Measurements from ENCODE around the gene RGL1. TPM values are rescaled to one million over a fixed set of nuclear protein-coding genes. Genes with fewer than 3 reads are reported as not detected.

RGL1 gene
- total RNA-seq, 4 donors from 2014 or later, result 4.0 to 5.1 (median 4.8) TPM

DNA sequence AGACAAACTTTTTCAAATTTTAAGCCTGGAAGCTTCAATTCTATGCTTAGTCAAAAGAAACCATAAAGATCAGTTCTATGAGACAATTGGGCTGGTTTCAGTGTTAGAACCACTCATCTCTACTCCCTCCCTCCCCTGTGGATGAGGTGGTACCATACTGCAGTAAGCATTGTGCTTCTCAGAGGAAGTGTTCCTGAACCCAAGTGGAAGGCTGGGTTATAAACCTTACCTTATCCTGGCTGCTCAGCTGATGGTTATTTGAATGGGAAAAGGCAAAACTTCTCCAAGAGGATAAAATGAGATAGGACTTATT lies 34.1 kb upstream of the RGL1 start:
- no peaks in the 10 kb centered on the region for H3K36me3 ChIP-seq
- intact Hi-C loops (cut with DNase I; ENCODE audit: low total_unique reads) (no loop called here), in situ Hi-C loops (cut with MboI; ENCODE audit: low sequenced_read_pairs in 4 of 4) (no loop called here)
- no peaks in the 10 kb centered on the region for H3K27me3 ChIP-seq
- TF ChIP-seq, protein P1, sequence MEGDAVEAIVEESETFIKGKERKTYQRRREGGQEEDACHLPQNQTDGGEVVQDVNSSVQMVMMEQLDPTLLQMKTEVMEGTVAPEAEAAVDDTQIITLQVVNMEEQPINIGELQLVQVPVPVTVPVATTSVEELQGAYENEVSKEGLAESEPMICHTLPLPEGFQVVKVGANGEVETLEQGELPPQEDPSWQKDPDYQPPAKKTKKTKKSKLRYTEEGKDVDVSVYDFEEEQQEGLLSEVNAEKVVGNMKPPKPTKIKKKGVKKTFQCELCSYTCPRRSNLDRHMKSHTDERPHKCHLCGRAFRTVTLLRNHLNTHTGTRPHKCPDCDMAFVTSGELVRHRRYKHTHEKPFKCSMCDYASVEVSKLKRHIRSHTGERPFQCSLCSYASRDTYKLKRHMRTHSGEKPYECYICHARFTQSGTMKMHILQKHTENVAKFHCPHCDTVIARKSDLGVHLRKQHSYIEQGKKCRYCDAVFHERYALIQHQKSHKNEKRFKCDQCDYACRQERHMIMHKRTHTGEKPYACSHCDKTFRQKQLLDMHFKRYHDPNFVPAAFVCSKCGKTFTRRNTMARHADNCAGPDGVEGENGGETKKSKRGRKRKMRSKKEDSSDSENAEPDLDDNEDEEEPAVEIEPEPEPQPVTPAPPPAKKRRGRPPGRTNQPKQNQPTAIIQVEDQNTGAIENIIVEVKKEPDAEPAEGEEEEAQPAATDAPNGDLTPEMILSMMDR (IDR thresholded peaks at IDR 0.05 in 4 of 5, conservative IDR thresholded peaks at IDR 0.05 in 1 of 5), result no peak
- no peak for TF ChIP-seq POLR2A (IDR thresholded peaks at IDR 0.05)
- no peaks in the 10 kb centered on the region for H3K9me3 ChIP-seq
- H3K4me1 ChIP-seq, result no peaks in the 10 kb centered on the region
- DNase-seq, result no peak
- H3K4me3 ChIP-seq, result no peak overlapping the region
- no peak for ATAC-seq
- no peak overlapping the region for H3K27ac ChIP-seq

DNA sequence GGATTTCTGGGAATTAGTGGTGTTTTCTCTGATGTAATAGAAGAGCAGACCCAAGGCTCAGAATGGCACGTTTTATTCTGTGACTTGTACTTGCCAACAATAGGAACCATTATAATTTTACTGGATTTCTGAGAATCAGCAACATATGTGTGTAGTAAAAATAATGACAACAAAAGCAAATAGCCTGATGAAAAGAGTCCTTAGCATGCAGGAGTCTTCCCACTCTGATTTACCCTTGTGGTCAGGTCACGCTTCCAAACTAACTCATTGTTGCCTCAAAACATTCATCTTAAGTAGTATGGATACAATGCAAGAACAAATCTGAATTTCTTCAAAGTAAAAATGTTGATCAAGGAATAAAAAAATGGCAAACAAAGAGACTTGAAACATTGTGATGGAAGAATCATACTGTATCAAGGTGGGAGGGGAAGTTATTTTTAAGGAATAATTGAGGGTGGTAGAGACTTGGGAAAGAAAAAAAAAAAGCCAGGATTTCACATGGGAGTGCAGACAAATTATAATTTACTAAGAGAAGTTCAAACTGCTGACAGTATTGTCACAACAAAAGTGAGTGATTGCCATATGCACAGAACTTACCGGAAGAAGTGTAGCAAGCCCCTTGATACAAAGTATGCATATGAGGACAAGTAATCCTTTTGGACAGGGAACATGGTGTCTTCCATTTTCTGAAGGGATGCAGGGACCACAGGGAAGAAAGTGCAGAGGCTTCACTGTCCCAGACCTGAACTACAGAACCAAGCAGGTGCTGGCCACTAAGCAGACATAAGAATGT lies 31.2 kb upstream of the RGL1 start:
- in situ Hi-C loops (cut with MboI; ENCODE audit: low sequenced_read_pairs in 4 of 4), result no loop called here
- H3K27ac ChIP-seq, result no peak overlapping the region
- ATAC-seq, result no peak
- no peaks in the 10 kb centered on the region for H3K4me1 ChIP-seq
- no peaks in the 10 kb centered on the region for H3K27me3 ChIP-seq
- no peaks in the 10 kb centered on the region for H3K36me3 ChIP-seq
- no peak for TF ChIP-seq POLR2A (IDR thresholded peaks at IDR 0.05)
- TF ChIP-seq, protein P1 (IDR thresholded peaks at IDR 0.05 in 4 of 5, conservative IDR thresholded peaks at IDR 0.05 in 1 of 5), result no peak
- H3K4me3 ChIP-seq, result no peak overlapping the region
- H3K9me3 ChIP-seq, result no peaks in the 10 kb centered on the region
- DNase-seq, result no peak
- intact Hi-C loops (cut with DNase I; ENCODE audit: low total_unique reads), result no loop called here

DNA sequence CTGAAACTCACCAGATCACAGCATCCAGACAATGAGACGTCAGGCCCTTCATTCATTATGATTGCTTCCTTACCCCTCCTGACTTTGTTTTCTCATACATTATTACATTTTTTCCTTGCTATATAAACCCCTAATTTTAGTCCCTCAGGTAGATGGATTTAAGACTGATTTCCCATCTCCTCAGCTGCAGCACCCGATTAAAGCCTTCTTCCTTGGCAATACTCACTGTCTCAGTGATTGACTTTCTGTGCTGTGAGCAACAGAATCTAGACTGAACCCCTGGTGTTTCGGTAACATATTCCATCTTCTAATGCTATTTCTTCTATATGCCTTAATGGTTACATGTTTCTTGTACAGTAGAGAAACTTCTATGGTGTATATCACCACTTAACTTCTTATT lies 30.0 kb upstream of the RGL1 start:
- Histone ChIP-seq H3K9me3 (no peaks in the 10 kb centered on the region), H3K27me3 (no peaks in the 10 kb centered on the region), H3K4me1 (no peaks in the 10 kb centered on the region), H3K36me3 (no peaks in the 10 kb centered on the region), H3K27ac (no peak overlapping the region), H3K4me3 (no peak overlapping the region)
- no peak for ATAC-seq
- in situ Hi-C loops (cut with MboI; ENCODE audit: low sequenced_read_pairs in 4 of 4) (no loop called here), intact Hi-C loops (cut with DNase I; ENCODE audit: low total_unique reads) (no loop called here)
- no peak for TF ChIP-seq POLR2A (IDR thresholded peaks at IDR 0.05)
- TF ChIP-seq, protein P1 (IDR thresholded peaks at IDR 0.05 in 4 of 5, conservative IDR thresholded peaks at IDR 0.05 in 1 of 5), result no peak
- DNase-seq, result no peak

DNA sequence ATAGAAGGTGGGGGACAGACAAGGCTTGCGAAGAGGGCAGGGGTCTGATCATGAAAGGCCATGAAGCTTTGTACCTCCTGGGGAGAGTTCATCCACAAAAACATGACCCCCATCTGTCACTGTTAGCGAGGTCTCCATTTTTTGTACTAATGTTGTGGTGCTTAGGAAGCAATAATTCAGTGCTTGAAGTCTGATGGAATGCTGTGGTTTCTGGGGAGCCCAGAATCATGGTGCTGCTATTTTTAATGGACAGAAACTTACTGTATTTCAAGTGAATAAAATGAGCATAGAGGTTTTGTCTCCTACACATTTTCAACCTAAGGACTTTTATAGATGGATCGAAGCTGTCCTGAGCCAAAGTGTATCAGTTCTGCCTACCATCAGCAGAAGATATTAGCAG lies 28.2 kb upstream of the RGL1 start:
- H3K36me3 ChIP-seq, result no peaks in the 10 kb centered on the region
- TF ChIP-seq POLR2A (IDR thresholded peaks at IDR 0.05), result no peak
- TF ChIP-seq, protein P1 (IDR thresholded peaks at IDR 0.05 in 4 of 5, conservative IDR thresholded peaks at IDR 0.05 in 1 of 5), result no peak
- in situ Hi-C loops (cut with MboI; ENCODE audit: low sequenced_read_pairs in 4 of 4), result no loop called here
- no peak overlapping the region for H3K4me3 ChIP-seq
- DNase-seq, result no peak
- H3K4me1 ChIP-seq, result no peaks in the 10 kb centered on the region
- ATAC-seq, result no peak
- no peak overlapping the region for H3K27ac ChIP-seq
- no peaks in the 10 kb centered on the region for H3K27me3 ChIP-seq
- H3K9me3 ChIP-seq, result no peaks in the 10 kb centered on the region
- intact Hi-C loops (cut with DNase I; ENCODE audit: low total_unique reads), result no loop called here

DNA sequence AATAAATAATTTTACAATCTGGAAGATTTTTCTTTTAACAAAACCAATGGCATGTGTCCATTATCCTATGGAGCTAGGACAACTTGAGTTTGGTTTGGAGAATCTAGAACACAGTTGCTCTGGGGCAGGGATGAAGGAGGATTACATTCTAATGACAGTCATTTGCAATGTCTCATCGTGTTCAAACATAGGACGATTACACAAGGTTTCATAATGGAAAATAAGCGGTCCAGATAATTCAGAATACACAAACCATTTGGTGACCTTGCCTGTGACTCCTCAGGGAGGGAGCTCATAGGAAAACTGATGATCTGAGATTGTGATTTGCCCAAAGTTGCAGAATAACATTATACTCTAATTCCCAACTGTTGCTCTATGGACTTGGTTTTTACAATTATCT lies 27.6 kb upstream of the RGL1 start:
- H3K4me3 ChIP-seq, result no peak overlapping the region
- no peaks in the 10 kb centered on the region for H3K27me3 ChIP-seq
- TF ChIP-seq, protein P1 (IDR thresholded peaks at IDR 0.05 in 4 of 5, conservative IDR thresholded peaks at IDR 0.05 in 1 of 5), result no peak
- TF ChIP-seq POLR2A (IDR thresholded peaks at IDR 0.05), result no peak
- H3K36me3 ChIP-seq, result no peaks in the 10 kb centered on the region
- H3K27ac ChIP-seq, result no peak overlapping the region
- ATAC-seq, result no peak
- intact Hi-C loops (cut with DNase I; ENCODE audit: low total_unique reads) (no loop called here), in situ Hi-C loops (cut with MboI; ENCODE audit: low sequenced_read_pairs in 4 of 4) (no loop called here)
- no peaks in the 10 kb centered on the region for H3K9me3 ChIP-seq
- DNase-seq, result no peak
- no peaks in the 10 kb centered on the region for H3K4me1 ChIP-seq
